IPS-NIHi7 (cell line): Measurements from ENCODE around the gene GALT.

Experiments used
- DNase-seq: peaks from one replicate; pipeline ENCODE4 v3.0.0; 2012; ENCODE audit warnings: mixed read lengths; ENCODE audit errors: extremely low spot score

Gene GALT

GRCh38 chr9:34651876-34652601, 5.6 kb downstream of the GALT start, which contains the start of gene IL11RA:
Gene IL11RA (plus strand): TSS chr9:34652185. CDS start chr9:34655218, 3,033 bp downstream.
- peak; percentile 95 for DNase-seq

GRCh38 chr9:34652602-34653000, 6.1 kb downstream of the GALT start:
- DNase-seq, result no peak

- peak; percentile 37 for DNase-seq
Measured at GRCh38 chr9:34653151-34654072, 6.9 kb downstream of the GALT start.

DNA sequence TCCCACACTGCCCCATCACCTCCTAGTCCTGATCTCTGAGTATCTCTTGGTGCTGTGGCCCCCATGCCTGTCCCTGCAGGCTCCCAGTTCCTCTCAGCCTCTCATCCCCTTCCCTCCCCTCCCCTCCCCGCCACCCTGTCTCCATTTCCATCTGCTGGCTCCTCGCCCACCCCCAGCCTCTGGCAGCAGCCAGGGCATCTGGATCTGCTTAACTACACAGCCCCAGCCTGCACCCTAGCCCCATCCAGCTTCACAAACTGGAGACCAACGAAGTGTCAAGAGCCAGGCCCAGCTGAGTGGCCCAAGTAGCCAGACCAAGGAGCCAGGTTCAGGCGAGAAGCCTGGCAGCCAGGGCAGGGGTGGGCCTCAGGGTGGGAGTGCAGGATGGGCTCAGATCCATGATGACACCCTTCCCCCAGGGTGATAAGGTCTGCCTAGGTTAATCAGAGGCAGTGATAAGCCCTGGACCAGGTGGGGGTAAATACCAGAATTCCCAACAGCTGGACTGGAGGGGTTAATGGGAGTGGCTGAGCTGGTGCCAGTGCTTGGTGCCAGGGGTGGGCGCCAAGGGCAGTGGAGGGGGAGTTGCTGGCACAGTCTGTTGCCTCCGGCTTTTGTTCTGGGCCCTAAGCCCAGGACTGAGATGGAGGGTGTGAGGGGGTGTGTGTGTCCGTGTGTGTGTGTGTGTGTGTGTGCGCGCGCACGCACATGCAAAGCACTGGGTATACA, 8.0 kb downstream of the GALT start:
- no peak for DNase-seq

DNA sequence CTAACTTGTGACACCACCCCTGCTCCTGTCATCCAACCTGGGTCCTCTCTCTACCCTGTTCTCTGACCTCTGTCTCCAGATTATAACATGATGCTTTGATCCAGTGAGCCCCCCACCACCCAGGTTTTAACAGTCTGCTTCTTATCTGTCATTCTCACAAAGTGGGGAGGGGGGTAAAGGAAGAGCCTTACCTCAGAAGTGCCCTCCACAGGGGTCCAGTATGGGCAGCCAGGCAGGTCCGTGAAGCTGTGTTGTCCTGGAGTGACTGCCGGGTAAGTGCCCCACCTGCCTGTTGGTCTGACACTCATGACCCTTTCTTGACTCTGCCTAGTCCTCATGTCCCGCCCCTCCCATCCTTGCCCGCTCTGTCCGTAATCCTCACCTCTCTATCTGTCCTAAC, 8.9 kb downstream of the GALT start:
- DNase-seq, result no peak

GRCh38 chr9:34656992-34657391, 10.5 kb downstream of the GALT start:
- no peak for DNase-seq

DNA sequence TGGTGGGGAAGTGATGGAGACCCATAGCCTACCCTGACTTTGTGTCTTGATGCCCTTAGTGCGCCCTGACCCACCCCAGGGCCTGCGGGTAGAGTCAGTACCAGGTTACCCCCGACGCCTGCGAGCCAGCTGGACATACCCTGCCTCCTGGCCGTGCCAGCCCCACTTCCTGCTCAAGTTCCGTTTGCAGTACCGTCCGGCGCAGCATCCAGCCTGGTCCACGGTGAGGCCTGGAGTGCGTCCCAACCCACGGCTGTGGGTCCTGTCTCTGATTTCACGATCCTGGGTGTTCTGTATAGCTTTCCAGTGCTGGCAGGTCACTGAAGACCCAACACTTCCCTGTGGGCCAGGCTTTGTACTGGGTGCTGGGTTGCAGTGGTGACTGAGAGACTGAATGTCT, 12.0 kb downstream of the GALT start:
- no peak for DNase-seq

DNA sequence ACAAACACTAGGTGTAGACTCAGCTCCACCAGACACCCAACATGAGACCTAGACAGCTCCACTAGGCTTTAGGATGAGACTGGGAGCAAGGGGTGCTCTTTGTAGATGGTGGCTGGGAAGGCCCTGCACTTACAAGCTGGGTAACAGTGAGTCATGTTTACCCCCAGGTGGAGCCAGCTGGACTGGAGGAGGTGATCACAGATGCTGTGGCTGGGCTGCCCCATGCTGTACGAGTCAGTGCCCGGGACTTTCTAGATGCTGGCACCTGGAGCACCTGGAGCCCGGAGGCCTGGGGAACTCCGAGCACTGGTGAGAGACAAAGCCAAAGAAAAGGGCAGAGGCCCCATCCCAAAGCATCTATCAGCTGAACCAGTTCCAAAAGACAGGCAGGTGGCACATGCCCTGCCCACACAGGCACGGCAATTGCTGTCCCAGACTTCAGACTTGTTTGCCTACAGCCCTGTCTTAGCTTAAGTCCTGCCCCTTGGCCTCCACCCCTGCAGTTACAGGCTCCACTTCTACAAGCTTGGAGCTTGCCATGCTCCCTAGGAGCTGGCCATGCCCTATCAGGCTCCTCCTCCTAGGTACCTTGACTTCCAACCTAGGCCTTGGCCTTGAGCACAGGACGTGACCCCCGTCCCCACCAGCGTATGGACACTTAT, 13.2 kb downstream of the GALT start:
- no peak for DNase-seq

GRCh38 chr9:34662526-34663302, 16.2 kb downstream of the GALT start, which contains the start of gene CCL27:
Gene CCL27 (minus strand): TSS chr9:34662657. CDS start chr9:34662633, 24 bp downstream.
- DNase-seq, result no peak

DNA sequence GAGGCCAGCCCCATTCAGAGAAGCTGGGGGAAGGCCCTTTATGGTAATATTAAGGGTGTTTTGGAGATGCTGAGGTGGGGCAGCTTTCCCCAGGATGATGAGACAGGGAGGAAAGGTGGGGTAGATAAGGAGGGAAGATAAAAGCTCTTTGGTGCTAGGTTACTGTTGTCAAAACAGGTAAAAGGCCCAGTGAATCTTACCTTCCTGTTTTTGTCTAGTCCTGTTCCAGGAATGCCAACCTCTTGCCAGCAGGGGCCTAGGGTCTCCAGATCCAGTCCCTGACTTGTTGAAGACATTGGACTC, 16.8 kb downstream of the GALT start:
- no peak for DNase-seq

- DNase-seq, result peak; percentile 85
Measured at GRCh38 chr9:34664281-34665066, 18.0 kb downstream of the GALT start.

- no peak for DNase-seq
Measured at GRCh38 chr9:34665067-34665380, 18.5 kb downstream of the GALT start.

DNA sequence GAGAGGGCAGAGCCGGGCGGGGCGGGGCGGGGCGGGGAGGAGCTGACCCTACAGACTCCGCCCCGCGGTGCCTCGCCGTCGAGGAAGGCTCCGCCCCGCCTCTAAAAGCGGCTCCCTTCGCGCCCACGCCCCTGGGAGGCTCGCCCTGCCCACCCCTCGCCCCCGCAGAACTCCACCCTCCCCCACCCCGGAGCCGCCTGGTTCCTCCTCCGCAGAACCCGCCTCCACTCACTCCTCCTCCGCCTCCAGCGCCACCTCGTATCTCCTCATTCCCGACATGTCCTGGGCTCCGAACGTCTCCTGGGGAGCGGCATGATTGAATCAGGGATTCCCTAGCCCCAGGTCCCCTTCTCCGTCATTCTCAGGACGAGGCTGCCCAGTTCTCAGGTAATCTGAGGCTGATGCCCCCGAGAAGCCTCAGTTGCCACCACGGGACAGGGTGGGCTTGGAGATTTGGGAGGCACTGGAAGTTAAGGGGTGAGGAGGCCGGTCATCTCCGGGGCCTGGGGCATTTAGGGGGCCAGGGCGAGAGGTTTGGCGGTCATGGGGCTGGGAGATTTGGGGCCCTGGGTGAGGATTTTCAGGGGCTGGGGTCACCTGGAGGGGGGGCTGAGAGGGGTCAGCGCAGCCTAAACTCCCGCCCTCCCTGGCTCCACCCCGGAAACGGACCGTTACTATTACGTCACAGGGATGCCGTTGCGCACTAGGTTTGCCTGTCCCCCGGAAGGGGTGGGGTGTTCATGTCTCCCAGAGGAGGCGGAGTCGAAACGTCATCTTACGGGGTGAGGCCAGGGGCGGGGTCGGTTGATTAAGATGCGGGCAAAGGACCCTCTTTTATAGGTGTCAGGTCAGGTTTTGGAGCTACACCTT, 19.1 kb downstream of the GALT start:
- peak; percentile 94 for DNase-seq

DNA sequence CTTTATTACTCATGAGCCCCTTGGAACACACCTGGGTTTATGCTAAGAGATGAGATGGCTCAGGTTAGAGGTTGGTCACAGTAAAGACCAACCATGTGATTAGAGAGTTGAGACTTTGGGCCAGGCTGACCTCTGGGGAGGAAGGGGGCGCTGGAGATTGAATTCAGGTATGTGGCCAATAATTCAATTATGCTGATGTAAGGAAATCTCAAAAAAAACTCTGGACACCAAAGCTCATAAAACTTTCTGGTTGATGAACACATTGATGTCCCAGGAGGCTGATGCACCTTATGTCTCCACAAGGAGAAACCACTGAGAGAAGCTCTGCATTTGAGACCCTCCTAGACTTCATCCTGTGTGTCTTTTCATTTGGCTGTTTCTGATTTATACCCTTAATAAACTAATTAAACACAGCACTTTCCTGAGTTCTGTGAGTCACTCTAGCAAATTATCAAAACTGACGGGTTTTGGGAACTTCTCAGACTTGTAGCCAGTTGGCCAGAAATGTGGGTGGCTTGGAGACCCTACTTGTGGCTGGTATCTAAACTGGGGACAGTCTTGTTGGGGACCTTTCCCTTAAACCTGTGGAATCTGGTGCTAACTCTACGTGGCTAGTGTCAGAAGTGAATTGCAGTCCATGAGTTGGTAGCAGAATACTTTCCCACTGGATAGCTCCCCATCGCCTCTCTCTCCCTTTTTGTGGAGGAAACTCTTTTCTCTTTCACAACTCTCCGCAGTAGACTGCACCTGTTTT, 23.5 kb downstream of the GALT start:
- DNase-seq, result no peak

DNA sequence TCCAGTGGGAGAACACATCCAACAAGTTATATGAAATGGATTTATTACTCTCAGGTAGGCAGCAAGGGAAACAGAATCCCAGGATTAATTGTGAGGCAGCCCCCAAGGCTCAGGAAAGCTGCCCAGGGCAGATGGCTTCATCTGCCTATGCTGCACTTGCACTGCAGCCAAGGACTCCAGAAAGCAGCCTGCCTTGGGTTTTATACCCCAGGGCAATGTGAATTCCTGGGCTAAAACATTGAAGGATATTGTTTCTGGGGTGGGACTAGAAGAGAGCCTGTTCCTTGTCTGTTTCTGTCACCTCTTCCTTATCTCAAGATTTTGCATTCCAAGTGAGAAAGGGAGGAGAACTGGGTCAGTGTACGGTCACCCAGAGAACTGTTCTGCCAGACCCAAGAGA, 24.8 kb downstream of the GALT start:
- no peak for DNase-seq

- no peak for DNase-seq
Measured at GRCh38 chr9:34674440-34674839, 28.0 kb downstream of the GALT start.

DNA sequence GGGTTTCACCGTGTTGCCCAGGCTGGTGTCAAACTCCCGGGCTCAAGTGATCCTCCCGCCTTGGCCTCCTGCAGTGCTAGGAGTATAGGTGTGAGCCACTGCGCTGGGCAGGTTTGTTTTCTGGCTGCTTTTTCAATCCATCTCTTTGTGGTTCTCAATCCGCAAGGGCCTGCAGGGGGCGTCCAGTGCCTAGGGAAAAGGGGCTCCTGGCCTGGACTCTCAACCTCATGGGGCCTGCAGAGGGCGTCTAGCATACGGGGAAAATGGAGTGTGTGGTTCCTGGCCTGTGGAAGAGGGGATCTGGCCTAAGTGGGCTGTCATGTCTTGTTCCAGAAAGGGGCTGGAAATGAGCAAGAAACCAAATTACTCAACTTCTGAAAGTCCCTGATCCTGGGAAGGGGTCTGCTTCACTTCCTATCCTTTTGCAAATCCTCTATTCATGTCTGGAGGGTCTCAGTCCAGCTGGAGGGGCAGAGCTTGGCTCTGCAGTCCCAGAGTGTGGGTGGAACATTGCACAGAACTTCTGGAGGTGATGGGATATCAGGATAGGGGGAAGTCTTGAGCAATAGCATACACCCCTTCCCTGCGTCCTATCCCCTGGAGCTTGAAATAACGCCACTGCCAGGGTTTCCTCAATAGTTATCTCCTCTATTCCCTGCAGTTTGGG, 28.7 kb downstream of the GALT start:
- peak; percentile 94 for DNase-seq

GRCh38 chr9:34675869-34676268, 29.4 kb downstream of the GALT start:
- DNase-seq, result no peak
